ENCODE data around the gene INSC. TPM values are rescaled to one million over a fixed set of nuclear protein-coding genes. Genes with fewer than 3 reads are reported as not detected.

Gene INSC
- total and polyA plus RNA-seq, 2 of the 13 experiments (the other 11 are each of a cell fraction or from before 2014, with no cell fraction given): 0.09 TPM; not detected in 1

DNA sequence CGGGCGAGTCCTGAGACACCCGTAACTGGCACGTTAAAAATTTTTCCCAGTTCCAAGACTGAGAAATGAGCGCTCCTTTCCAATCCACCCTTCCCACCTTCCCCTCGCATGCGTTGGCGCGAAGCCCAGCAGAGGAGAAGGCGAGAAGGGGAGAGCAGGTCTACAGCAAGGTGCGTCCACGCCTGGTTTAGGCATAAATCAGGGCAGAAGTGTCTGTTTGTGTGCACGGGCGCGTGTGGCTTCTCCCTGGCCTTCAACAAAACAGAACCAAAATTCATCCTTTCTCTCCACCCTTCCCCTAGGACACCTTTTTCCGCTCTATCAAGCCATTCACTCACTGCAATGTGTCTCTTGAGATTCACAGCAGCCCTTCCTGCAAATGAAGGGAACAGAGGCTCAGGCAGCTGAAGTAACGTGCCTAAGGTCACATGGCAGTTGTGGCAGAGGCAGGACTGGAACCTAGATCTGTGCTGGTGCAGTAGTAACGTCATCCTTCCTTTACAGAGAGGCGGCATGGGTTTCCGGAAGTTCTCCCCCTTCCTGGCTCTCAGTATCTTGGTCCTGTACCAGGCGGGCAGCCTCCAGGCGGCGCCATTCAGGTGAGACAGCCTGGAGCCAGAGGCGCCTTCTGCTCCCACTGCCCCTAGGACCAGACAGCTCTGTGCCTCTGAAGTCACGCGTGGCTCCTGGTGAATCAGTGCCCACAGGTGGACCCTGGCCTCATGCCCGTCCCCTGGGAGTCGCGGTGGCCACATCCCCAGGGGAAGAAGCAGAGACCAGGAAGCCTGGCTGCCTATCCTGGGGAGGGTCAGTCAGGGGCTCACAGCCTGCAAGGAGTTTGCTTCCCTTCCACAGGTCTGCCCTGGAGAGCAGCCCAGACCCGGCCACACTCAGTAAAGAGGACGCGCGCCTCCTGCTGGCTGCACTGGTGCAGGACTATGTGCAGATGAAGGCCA lies 40.2 kb upstream of the INSC start (continued):
- TF ChIP-seq, protein P1, sequence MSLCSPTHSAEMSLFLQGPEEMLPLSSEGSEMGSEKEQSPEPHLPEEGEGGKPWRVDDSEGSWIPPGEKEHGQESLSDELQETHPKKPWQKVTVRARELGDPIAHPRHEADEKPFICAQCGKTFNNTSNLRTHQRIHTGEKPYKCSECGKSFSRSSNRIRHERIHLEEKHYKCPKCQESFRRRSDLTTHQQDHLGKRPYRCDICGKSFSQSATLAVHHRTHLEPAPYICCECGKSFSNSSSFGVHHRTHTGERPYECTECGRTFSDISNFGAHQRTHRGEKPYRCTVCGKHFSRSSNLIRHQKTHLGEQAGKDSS (CRISPR knock-in tag; IDR thresholded peaks at IDR 0.05; ENCODE audit: borderline replicate concordance, low read depth): no peak
- peak; percentile 40; the same call in 1 of the 2 replicates for TF ChIP-seq ZNF580 (CRISPR knock-in tag; IDR thresholded peaks at IDR 0.05; ENCODE audit: borderline replicate concordance, low read depth)
- TF ChIP-seq RXRB (CRISPR knock-in tag; IDR thresholded peaks at IDR 0.05; ENCODE audit: borderline replicate concordance): no peak
- TF ChIP-seq LCORL (IDR thresholded peaks at IDR 0.05): no peak
- 0 out of 2 replicates have a peak, but pooled peaks have one; percentile 15 for TF ChIP-seq LCORL (CRISPR knock-in tag; IDR thresholded peaks at IDR 0.05)
- TF ChIP-seq UBTF (CRISPR knock-in tag; IDR thresholded peaks at IDR 0.05): peak; percentile 51; the same call in 1 of the 2 replicates
- no peak; the same call in 1 of the 2 replicates for TF ChIP-seq ZNF343 (CRISPR knock-in tag; IDR thresholded peaks at IDR 0.05)
- no peak for TF ChIP-seq SRY (CRISPR knock-in tag; IDR thresholded peaks at IDR 0.05)
- TF ChIP-seq SIN3B (IDR thresholded peaks at IDR 0.05; ENCODE audit: low read length): no peak
- TF ChIP-seq DMAP1 (CRISPR knock-in tag; IDR thresholded peaks at IDR 0.05): no peak
- 0 out of 2 replicates have a peak, but pooled peaks have one; percentile 36 for TF ChIP-seq SALL2 (CRISPR knock-in tag; IDR thresholded peaks at IDR 0.05)
- TF ChIP-seq, protein P2, sequence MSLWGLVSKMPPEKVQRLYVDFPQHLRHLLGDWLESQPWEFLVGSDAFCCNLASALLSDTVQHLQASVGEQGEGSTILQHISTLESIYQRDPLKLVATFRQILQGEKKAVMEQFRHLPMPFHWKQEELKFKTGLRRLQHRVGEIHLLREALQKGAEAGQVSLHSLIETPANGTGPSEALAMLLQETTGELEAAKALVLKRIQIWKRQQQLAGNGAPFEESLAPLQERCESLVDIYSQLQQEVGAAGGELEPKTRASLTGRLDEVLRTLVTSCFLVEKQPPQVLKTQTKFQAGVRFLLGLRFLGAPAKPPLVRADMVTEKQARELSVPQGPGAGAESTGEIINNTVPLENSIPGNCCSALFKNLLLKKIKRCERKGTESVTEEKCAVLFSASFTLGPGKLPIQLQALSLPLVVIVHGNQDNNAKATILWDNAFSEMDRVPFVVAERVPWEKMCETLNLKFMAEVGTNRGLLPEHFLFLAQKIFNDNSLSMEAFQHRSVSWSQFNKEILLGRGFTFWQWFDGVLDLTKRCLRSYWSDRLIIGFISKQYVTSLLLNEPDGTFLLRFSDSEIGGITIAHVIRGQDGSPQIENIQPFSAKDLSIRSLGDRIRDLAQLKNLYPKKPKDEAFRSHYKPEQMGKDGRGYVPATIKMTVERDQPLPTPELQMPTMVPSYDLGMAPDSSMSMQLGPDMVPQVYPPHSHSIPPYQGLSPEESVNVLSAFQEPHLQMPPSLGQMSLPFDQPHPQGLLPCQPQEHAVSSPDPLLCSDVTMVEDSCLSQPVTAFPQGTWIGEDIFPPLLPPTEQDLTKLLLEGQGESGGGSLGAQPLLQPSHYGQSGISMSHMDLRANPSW (CRISPR knock-in tag; IDR thresholded peaks at IDR 0.05; ENCODE audit: borderline replicate concordance): no peak
- peak; percentile 34 for TF ChIP-seq TEAD3 (CRISPR knock-in tag; optimal IDR thresholded peaks at IDR 0.05; ENCODE audit: borderline replicate concordance)
- no peak for TF ChIP-seq NFYB (CRISPR knock-in tag; IDR thresholded peaks at IDR 0.05)
- peak; percentile 38; the same call in 1 of the 2 replicates for TF ChIP-seq SALL1 (CRISPR knock-in tag; IDR thresholded peaks at IDR 0.05)
- 0 out of 2 replicates have a peak, but pooled peaks have one; percentile 28 for TF ChIP-seq ZNF263 (CRISPR knock-in tag; IDR thresholded peaks at IDR 0.05)
- 0 out of 2 replicates have a peak, but pooled peaks have one; percentile 27 for TF ChIP-seq RFXAP (CRISPR knock-in tag; IDR thresholded peaks at IDR 0.05; ENCODE audit: borderline replicate concordance)
- TF ChIP-seq, protein P3, sequence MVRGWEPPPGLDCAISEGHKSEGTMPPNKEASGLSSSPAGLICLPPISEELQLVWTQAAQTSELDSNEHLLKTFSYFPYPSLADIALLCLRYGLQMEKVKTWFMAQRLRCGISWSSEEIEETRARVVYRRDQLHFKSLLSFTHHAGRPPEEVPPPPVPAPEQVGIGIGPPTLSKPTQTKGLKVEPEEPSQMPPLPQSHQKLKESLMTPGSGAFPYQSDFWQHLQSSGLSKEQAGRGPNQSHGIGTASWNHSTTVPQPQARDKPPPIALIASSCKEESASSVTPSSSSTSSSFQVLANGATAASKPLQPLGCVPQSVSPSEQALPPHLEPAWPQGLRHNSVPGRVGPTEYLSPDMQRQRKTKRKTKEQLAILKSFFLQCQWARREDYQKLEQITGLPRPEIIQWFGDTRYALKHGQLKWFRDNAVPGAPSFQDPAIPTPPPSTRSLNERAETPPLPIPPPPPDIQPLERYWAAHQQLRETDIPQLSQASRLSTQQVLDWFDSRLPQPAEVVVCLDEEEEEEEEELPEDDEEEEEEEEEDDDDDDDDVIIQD (CRISPR knock-in tag; IDR thresholded peaks at IDR 0.05; ENCODE audit: low read depth): peak; percentile 36; the same call in 1 of the 2 replicates
- TF ChIP-seq MTF1 (CRISPR knock-in tag; IDR thresholded peaks at IDR 0.05): no peak
- TF ChIP-seq TARDBP (CRISPR knock-in tag; IDR thresholded peaks at IDR 0.05): no peak
- TF ChIP-seq ZNF788 (CRISPR knock-in tag; IDR thresholded peaks at IDR 0.05; ENCODE audit: borderline replicate concordance): 0 out of 2 replicates have a peak, but pooled peaks have one; percentile 18
- TF ChIP-seq MBD4 (IDR thresholded peaks at IDR 0.05; ENCODE audit: borderline replicate concordance, low read length): no peak

Measured in HepG2 (cell line).